ENCODE measurements around the gene GLDN. TPM values are rescaled to one million over a fixed set of nuclear protein-coding genes. Genes with fewer than 3 reads are reported as not detected.

GLDN gene
- total and polyA plus RNA-seq, 5 donors = 2.3 to 10.9 (median 6.6) TPM

DNA sequence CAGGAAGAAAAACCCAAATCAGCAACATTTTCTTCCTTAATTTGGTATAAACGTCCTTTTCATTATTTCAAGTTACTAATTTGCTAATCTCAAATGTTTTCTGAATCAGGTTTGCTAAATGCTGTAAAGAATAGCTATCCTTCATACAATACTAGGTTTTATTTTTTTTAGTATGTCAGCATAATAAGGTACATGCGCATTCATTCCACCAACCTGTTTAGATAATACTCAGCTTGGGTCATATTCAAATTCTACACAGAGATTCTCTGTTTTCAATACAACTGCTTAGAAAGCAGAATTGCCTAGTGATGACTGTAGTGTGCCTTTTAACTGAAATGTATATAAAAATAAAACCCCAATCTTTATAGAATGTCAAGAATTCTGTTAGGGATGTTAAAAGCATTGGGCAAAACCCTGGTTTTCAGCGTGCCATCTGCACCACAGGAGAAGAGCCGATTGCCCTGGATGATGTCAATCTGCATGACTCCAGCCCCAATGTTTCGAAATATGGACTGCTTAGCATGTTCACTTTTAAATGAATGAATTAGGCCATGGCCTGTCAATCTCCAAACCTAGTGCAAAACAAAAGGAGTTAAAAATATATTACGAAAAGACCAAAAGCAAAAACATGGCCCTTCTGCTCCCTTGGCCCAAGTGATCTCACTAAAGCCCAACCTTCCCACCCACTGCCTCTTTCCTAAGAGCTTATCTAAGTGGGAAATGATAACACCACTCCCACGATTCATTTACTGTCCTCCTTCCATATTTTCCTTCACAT, 107.4 kb downstream of the GLDN start:
- Histone ChIP-seq H3K27me3 (ENCODE audit: control insufficient read depth, insufficient read depth) (no peaks in the 10 kb centered on the region), H3K27ac (ENCODE audit: low read length) (no peak overlapping the region), H3K9me3 (ENCODE audit: control insufficient read depth, low read length) (no peaks in the 10 kb centered on the region), H3K4me3 (ENCODE audit: low read length) (no peak overlapping the region), H3K4me1 (ENCODE audit: control insufficient read depth, insufficient read depth, low read length) (no peaks in the 10 kb centered on the region)
- DNase-seq (no peak), ATAC-seq (no peak)
- intact Hi-C loops (cut with DNase I) = no loop called here
- WGBS = 75% methylated on average over 7 of the region's 7 CpGs

DNA sequence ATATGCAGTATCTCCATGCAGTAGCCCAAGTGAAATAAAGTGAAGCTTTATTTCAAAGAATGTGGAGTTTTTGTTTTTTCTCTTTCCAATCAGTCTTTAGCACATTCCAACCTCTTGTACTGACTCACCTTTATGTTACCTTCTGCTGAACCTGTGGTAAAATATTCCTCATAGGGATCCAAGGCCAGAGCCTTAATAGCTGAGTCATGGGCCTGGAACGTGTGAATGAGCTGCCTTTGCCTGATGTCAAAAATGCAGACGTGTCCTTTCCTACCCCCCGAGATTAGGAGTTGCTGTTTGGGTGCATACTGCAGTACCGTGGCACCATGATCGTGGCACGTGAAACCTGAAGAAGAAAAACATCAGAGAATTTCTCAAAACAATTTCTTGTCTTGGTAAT, 108.5 kb downstream of the GLDN start:
- no peak for ATAC-seq
- 77% methylated on average over 6 of the region's 6 CpGs for WGBS
- no peak overlapping the region for H3K27ac ChIP-seq (ENCODE audit: low read length)

More for the DNA sequence above, 108.5 kb downstream of the GLDN start:
- Histone ChIP-seq H3K9me3 (ENCODE audit: control insufficient read depth, low read length) (no peaks in the 10 kb centered on the region), H3K4me1 (ENCODE audit: control insufficient read depth, insufficient read depth, low read length) (no peaks in the 10 kb centered on the region), H3K4me3 (ENCODE audit: low read length) (no peak overlapping the region), H3K27me3 (ENCODE audit: control insufficient read depth, insufficient read depth) (no peaks in the 10 kb centered on the region)
- DNase-seq = no peak
- intact Hi-C loops (cut with DNase I) = no loop called here

Small RNAs within 50 kb of the gene (microRNA-seq; reads per million reads assigned to microRNA genes)
- gene MIR7973-1 (0 reads per million in 2 donors), gene MIR7973-2 (0 reads per million in 2 donors)

Other genes starting within 250 kb of the GLDN start
- gene TNFAIP8L3, start 246.7 kb upstream of the GLDN start, total RNA-seq = 1 to 10 TPM; 4.3 to 9.4 (median 6.6) TPM
- gene TNFAIP8L3, start 246.7 kb upstream of the GLDN start, polyA plus RNA-seq = 3.0 TPM
- 1 to 10 TPM in 3 of 4 donors, under 1 TPM in 1; 0.74 to 1.3 (median 1.2) TPM for gene CYP19A1, start 3.1 kb upstream of the GLDN start, total RNA-seq
- gene CYP19A1, start 3.1 kb upstream of the GLDN start, polyA plus RNA-seq = 0.45 TPM

All from right cardiac atrium (tissue), 5 donors.